WTC11 (cell line): ENCODE results near the gene GRN. TPM values are rescaled to one million over a fixed set of nuclear protein-coding genes. Genes with fewer than 3 reads are reported as not detected.

Experiments
- ESRRA ChIP-seq: sonication (generic); formaldehyde crosslinking; IDR thresholded peaks from 2 replicates; pipeline ENCODE4 v1.8.1; 2022; ENCODE audit warnings: mild to moderate bottlenecking, missing genetic modification reagents, borderline replicate concordance
- GTF2I ChIP-seq: fragments of 250-450 bp; sonication (Bioruptor Pico); conservative IDR thresholded peaks from 2 replicates; pipeline ENCODE4 v1.4.0; 2021; ENCODE audit warnings: mild to moderate bottlenecking
- MYBL2 ChIP-seq: sonication (generic); formaldehyde crosslinking; IDR thresholded peaks from 2 replicates; pipeline ENCODE4 v1.8.1; 2023; ENCODE audit warnings: mild to moderate bottlenecking, moderate library complexity, missing genetic modification reagents
- NFYB ChIP-seq: sonication (generic); formaldehyde crosslinking; conservative IDR thresholded peaks from 2 replicates; pipeline ENCODE4 v1.8.0; 2022; ENCODE audit warnings: low read depth, missing genetic modification reagents
- NR2C2 ChIP-seq: sonication (generic); formaldehyde crosslinking; IDR thresholded peaks from 2 replicates; pipeline ENCODE4 v1.8.0; 2022; ENCODE audit warnings: mild to moderate bottlenecking, missing genetic modification reagents
- OVOL2 ChIP-seq: fragments of 250-450 bp; sonication (Bioruptor Pico); IDR thresholded peaks from 2 replicates; pipeline ENCODE4 v1.9.0; 2021; ENCODE audit warnings: mild to moderate bottlenecking, borderline replicate concordance
- TCF7 ChIP-seq: sonication (generic); formaldehyde crosslinking; IDR thresholded peaks from 2 replicates; pipeline ENCODE4 v1.8.0; 2022; ENCODE audit warnings: mild to moderate bottlenecking, low read depth, missing genetic modification reagents, moderate library complexity
- ZNF423 ChIP-seq: fragments of 250-450 bp; sonication (Bioruptor Pico); IDR thresholded peaks from 2 replicates; pipeline ENCODE4 v2.1.2; 2022; ENCODE audit warnings: mild to moderate bottlenecking, moderate library complexity
- total RNA-seq: library from RNA; stranded (reverse); gene quantifications from 3 replicates; pipeline ENCODE4 v1.2.3, GENCODE V29; 2021
- TF ChIP-seq, protein P1 (sequence below): sonication (generic); formaldehyde crosslinking; IDR thresholded peaks from 2 replicates; pipeline ENCODE4 v1.8.1; 2023; ENCODE audit warnings: mild to moderate bottlenecking, missing genetic modification reagents, borderline replicate concordance
- TF ChIP-seq, protein P2 (sequence below): sonication (generic); formaldehyde crosslinking; IDR thresholded peaks from 2 replicates; pipeline ENCODE4 v1.8.1; 2023; ENCODE audit warnings: mild to moderate bottlenecking, moderate library complexity, missing genetic modification reagents
- TF ChIP-seq, protein P3 (sequence below): sonication (generic); formaldehyde crosslinking; conservative IDR thresholded peaks from 2 replicates; pipeline ENCODE4 v1.8.1; 2022; ENCODE audit warnings: mild to moderate bottlenecking, missing genetic modification reagents
- TF ChIP-seq, protein P4 (sequence below): sonication (generic); formaldehyde crosslinking; IDR thresholded peaks from 2 replicates; pipeline ENCODE4 v1.8.1; 2022; ENCODE audit warnings: low read depth, mild to moderate bottlenecking, moderate library complexity, missing genetic modification reagents, borderline replicate concordance
- TF ChIP-seq, protein P5 (sequence below): sonication (generic); formaldehyde crosslinking; IDR thresholded peaks from 2 replicates; pipeline ENCODE4 v1.8.0; 2022; ENCODE audit warnings: missing genetic modification reagents
- TF ChIP-seq, protein P6 (sequence below): sonication (generic); formaldehyde crosslinking; IDR thresholded peaks from 2 replicates; pipeline ENCODE4 v1.8.1; 2023; ENCODE audit warnings: mild to moderate bottlenecking, missing genetic modification reagents, moderate library complexity
- TF ChIP-seq, protein P7 (sequence below): fragments of 250-450 bp; sonication (Bioruptor Pico); IDR thresholded peaks from 2 replicates; pipeline ENCODE4 v1.8.0; 2021; ENCODE audit warnings: mild to moderate bottlenecking
- TF ChIP-seq, protein P8 (sequence below): sonication (generic); formaldehyde crosslinking; IDR thresholded peaks from 2 replicates; pipeline ENCODE4 v1.8.0; 2022; ENCODE audit warnings: mild to moderate bottlenecking, missing genetic modification reagents
- TF ChIP-seq, protein P9 (sequence below): fragments of 250-450 bp; sonication (Bioruptor Pico); IDR thresholded peaks from 2 replicates; pipeline ENCODE4 v1.9.0; 2021; ENCODE audit warnings: mild to moderate bottlenecking, borderline replicate concordance

The GRN gene
- total RNA-seq, 1 experiment from 2014 or later, result 177 TPM

DNA sequence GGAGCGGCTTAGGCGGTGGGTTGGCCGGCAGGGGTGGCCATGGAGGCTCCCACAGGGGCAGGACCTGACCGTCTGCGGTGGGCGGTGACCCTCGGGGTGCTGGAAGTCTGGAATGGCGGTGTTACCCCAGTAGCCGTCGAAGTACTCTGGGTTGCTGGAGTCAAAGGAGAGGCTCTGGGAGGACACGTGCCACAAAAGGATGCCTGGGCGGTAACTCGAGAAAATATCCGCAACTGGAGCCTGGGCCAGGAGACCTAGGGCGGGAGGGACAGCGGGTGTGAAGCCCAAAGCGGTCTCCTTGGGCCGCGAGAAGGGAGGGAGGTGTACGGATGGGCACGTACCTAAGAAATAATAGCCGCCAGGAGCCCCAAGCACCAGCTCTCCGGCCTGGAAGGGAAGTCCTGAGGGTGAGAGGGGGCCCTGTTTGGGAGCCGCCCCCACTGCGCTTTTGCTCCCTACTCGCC, 39.8 kb downstream of the GRN start (continued):
- TF ChIP-seq, protein P1, sequence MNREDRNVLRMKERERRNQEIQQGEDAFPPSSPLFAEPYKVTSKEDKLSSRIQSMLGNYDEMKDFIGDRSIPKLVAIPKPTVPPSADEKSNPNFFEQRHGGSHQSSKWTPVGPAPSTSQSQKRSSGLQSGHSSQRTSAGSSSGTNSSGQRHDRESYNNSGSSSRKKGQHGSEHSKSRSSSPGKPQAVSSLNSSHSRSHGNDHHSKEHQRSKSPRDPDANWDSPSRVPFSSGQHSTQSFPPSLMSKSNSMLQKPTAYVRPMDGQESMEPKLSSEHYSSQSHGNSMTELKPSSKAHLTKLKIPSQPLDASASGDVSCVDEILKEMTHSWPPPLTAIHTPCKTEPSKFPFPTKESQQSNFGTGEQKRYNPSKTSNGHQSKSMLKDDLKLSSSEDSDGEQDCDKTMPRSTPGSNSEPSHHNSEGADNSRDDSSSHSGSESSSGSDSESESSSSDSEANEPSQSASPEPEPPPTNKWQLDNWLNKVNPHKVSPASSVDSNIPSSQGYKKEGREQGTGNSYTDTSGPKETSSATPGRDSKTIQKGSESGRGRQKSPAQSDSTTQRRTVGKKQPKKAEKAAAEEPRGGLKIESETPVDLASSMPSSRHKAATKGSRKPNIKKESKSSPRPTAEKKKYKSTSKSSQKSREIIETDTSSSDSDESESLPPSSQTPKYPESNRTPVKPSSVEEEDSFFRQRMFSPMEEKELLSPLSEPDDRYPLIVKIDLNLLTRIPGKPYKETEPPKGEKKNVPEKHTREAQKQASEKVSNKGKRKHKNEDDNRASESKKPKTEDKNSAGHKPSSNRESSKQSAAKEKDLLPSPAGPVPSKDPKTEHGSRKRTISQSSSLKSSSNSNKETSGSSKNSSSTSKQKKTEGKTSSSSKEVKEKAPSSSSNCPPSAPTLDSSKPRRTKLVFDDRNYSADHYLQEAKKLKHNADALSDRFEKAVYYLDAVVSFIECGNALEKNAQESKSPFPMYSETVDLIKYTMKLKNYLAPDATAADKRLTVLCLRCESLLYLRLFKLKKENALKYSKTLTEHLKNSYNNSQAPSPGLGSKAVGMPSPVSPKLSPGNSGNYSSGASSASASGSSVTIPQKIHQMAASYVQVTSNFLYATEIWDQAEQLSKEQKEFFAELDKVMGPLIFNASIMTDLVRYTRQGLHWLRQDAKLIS (CRISPR knock-in tag), result no peak
- no peak for TF ChIP-seq NR2C2
- TF ChIP-seq, protein P2, sequence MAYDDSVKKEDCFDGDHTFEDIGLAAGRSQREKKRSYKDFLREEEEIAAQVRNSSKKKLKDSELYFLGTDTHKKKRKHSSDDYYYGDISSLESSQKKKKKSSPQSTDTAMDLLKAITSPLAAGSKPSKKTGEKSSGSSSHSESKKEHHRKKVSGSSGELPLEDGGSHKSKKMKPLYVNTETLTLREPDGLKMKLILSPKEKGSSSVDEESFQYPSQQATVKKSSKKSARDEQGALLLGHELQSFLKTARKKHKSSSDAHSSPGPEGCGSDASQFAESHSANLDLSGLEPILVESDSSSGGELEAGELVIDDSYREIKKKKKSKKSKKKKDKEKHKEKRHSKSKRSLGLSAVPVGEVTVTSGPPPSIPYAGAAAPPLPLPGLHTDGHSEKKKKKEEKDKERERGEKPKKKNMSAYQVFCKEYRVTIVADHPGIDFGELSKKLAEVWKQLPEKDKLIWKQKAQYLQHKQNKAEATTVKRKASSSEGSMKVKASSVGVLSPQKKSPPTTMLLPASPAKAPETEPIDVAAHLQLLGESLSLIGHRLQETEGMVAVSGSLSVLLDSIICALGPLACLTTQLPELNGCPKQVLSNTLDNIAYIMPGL (CRISPR knock-in tag), result no peak
- TF ChIP-seq OVOL2 (CRISPR knock-in tag), result no peak
- no peak for TF ChIP-seq GTF2I (CRISPR knock-in tag)
- TF ChIP-seq, protein P3, sequence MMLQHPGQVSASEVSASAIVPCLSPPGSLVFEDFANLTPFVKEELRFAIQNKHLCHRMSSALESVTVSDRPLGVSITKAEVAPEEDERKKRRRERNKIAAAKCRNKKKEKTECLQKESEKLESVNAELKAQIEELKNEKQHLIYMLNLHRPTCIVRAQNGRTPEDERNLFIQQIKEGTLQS (CRISPR knock-in tag), result no peak
- TF ChIP-seq, protein P4, sequence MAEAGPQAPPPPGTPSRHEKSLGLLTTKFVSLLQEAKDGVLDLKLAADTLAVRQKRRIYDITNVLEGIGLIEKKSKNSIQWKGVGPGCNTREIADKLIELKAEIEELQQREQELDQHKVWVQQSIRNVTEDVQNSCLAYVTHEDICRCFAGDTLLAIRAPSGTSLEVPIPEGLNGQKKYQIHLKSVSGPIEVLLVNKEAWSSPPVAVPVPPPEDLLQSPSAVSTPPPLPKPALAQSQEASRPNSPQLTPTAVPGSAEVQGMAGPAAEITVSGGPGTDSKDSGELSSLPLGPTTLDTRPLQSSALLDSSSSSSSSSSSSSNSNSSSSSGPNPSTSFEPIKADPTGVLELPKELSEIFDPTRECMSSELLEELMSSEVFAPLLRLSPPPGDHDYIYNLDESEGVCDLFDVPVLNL (CRISPR knock-in tag), result peak; percentile 65; the same call in 1 of the 2 replicates
- TF ChIP-seq, protein P5, sequence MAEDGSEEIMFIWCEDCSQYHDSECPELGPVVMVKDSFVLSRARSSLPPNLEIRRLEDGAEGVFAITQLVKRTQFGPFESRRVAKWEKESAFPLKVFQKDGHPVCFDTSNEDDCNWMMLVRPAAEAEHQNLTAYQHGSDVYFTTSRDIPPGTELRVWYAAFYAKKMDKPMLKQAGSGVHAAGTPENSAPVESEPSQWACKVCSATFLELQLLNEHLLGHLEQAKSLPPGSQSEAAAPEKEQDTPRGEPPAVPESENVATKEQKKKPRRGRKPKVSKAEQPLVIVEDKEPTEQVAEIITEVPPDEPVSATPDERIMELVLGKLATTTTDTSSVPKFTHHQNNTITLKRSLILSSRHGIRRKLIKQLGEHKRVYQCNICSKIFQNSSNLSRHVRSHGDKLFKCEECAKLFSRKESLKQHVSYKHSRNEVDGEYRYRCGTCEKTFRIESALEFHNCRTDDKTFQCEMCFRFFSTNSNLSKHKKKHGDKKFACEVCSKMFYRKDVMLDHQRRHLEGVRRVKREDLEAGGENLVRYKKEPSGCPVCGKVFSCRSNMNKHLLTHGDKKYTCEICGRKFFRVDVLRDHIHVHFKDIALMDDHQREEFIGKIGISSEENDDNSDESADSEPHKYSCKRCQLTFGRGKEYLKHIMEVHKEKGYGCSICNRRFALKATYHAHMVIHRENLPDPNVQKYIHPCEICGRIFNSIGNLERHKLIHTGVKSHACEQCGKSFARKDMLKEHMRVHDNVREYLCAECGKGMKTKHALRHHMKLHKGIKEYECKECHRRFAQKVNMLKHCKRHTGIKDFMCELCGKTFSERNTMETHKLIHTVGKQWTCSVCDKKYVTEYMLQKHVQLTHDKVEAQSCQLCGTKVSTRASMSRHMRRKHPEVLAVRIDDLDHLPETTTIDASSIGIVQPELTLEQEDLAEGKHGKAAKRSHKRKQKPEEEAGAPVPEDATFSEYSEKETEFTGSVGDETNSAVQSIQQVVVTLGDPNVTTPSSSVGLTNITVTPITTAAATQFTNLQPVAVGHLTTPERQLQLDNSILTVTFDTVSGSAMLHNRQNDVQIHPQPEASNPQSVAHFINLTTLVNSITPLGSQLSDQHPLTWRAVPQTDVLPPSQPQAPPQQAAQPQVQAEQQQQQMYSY, result peak; percentile 44; the same call in 1 of the 2 replicates
- TF ChIP-seq, protein P6, sequence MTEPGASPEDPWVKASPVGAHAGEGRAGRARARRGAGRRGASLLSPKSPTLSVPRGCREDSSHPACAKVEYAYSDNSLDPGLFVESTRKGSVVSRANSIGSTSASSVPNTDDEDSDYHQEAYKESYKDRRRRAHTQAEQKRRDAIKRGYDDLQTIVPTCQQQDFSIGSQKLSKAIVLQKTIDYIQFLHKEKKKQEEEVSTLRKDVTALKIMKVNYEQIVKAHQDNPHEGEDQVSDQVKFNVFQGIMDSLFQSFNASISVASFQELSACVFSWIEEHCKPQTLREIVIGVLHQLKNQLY, result no peak
- no peak; the same call in 1 of the 2 replicates for TF ChIP-seq ZNF423 (CRISPR knock-in tag)
- TF ChIP-seq, protein P7, sequence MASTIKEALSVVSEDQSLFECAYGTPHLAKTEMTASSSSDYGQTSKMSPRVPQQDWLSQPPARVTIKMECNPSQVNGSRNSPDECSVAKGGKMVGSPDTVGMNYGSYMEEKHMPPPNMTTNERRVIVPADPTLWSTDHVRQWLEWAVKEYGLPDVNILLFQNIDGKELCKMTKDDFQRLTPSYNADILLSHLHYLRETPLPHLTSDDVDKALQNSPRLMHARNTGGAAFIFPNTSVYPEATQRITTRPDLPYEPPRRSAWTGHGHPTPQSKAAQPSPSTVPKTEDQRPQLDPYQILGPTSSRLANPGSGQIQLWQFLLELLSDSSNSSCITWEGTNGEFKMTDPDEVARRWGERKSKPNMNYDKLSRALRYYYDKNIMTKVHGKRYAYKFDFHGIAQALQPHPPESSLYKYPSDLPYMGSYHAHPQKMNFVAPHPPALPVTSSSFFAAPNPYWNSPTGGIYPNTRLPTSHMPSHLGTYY (CRISPR knock-in tag), result no peak
- no peak for TF ChIP-seq NFYB
- TF ChIP-seq TCF7 (CRISPR knock-in tag), result peak; percentile 69; the same call in 1 of the 2 replicates
- no peak for TF ChIP-seq ESRRA (CRISPR knock-in tag)
- TF ChIP-seq, protein P8, sequence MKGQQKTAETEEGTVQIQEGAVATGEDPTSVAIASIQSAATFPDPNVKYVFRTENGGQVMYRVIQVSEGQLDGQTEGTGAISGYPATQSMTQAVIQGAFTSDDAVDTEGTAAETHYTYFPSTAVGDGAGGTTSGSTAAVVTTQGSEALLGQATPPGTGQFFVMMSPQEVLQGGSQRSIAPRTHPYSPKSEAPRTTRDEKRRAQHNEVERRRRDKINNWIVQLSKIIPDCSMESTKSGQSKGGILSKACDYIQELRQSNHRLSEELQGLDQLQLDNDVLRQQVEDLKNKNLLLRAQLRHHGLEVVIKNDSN (CRISPR knock-in tag), result peak; percentile 47; the same call in 1 of the 2 replicates
- TF ChIP-seq MYBL2 (CRISPR knock-in tag), result peak; percentile 77; the same call in 1 of the 2 replicates
- TF ChIP-seq, protein P9, sequence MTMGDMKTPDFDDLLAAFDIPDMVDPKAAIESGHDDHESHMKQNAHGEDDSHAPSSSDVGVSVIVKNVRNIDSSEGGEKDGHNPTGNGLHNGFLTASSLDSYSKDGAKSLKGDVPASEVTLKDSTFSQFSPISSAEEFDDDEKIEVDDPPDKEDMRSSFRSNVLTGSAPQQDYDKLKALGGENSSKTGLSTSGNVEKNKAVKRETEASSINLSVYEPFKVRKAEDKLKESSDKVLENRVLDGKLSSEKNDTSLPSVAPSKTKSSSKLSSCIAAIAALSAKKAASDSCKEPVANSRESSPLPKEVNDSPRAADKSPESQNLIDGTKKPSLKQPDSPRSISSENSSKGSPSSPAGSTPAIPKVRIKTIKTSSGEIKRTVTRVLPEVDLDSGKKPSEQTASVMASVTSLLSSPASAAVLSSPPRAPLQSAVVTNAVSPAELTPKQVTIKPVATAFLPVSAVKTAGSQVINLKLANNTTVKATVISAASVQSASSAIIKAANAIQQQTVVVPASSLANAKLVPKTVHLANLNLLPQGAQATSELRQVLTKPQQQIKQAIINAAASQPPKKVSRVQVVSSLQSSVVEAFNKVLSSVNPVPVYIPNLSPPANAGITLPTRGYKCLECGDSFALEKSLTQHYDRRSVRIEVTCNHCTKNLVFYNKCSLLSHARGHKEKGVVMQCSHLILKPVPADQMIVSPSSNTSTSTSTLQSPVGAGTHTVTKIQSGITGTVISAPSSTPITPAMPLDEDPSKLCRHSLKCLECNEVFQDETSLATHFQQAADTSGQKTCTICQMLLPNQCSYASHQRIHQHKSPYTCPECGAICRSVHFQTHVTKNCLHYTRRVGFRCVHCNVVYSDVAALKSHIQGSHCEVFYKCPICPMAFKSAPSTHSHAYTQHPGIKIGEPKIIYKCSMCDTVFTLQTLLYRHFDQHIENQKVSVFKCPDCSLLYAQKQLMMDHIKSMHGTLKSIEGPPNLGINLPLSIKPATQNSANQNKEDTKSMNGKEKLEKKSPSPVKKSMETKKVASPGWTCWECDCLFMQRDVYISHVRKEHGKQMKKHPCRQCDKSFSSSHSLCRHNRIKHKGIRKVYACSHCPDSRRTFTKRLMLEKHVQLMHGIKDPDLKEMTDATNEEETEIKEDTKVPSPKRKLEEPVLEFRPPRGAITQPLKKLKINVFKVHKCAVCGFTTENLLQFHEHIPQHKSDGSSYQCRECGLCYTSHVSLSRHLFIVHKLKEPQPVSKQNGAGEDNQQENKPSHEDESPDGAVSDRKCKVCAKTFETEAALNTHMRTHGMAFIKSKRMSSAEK (CRISPR knock-in tag), result no peak
